Astrocyte (in vitro differentiated cells and primary cell): Measurements from ENCODE around the gene HLCS. TPM values are rescaled to one million over a fixed set of nuclear protein-coding genes. Genes with fewer than 3 reads are reported as not detected.
A peak's percentile ranks its signal among the peaks of the same experiment; 100 is the strongest.

ENCODE experiments used
- DNase-seq: peaks from one replicate; pipeline ENCODE4 v3.0.0-alpha.2; 2010; ENCODE audit warnings: low read depth
- FAIRE-seq: peaks from 2 replicates; lab custom pipeline; 2011; peaks lifted over from hg19 to GRCh38; lab: Jason Lieb, UNC
- H2AFZ ChIP-seq: 2 replicates; pipeline ENCODE4 v1.6.0; 2012; ENCODE audit warnings: low read depth, low read length, inconsistent platforms
- H3K27ac ChIP-seq: 2 replicates; pipeline ENCODE4 v1.5.1; 2011; ENCODE audit warnings: low read depth, low read length, inconsistent platforms
- H3K27me3 ChIP-seq: 2 replicates; pipeline ENCODE4 v1.6.0; 2011; ENCODE audit warnings: low read length, inconsistent platforms; ENCODE audit not compliant: insufficient read depth
- H3K36me3 ChIP-seq: 2 replicates; pipeline ENCODE4 v1.5.1; 2011; ENCODE audit warnings: low read length, inconsistent platforms; ENCODE audit not compliant: insufficient read depth
- H3K4me1 ChIP-seq: 2 replicates; pipeline ENCODE4 v1.5.1; 2011; ENCODE audit warnings: low read length, inconsistent platforms; ENCODE audit not compliant: insufficient read depth
- H3K4me2 ChIP-seq: 2 replicates; pipeline ENCODE4 v1.6.0; 2012; ENCODE audit warnings: low read length, inconsistent platforms
- H3K4me3 ChIP-seq: 2 replicates; pipeline ENCODE4 v1.5.1; 2011; ENCODE audit warnings: low read depth, mild to moderate bottlenecking, low read length, inconsistent platforms; ENCODE audit not compliant: insufficient read depth
- H3K79me2 ChIP-seq: 2 replicates; pipeline ENCODE4 v1.6.0; 2012; ENCODE audit warnings: mild to moderate bottlenecking, low read length, inconsistent platforms; ENCODE audit not compliant: insufficient read depth
- H3K9ac ChIP-seq: 2 replicates; pipeline ENCODE4 v1.6.0; 2012; ENCODE audit warnings: mild to moderate bottlenecking, low read length, inconsistent platforms
- H3K9me3 ChIP-seq: 2 replicates; pipeline ENCODE4 v1.5.1; 2012; ENCODE audit warnings: low read depth, mild to moderate bottlenecking, low read length, inconsistent platforms; ENCODE audit not compliant: insufficient read depth
- H4K20me1 ChIP-seq: 2 replicates; pipeline ENCODE4 v1.6.0; 2012; ENCODE audit warnings: low read length, inconsistent platforms; ENCODE audit not compliant: insufficient read depth
- H3K27ac Mint-ChIP-seq: one replicate; pipeline ENCODE4 v1.8.0; 2021; ENCODE audit warnings: mild to moderate bottlenecking, mixed read lengths; ENCODE audit not compliant: unreplicated experiment
- H3K27me3 Mint-ChIP-seq: one replicate; pipeline ENCODE4 v1.8.0; 2021; ENCODE audit warnings: low read depth, mixed read lengths; ENCODE audit not compliant: unreplicated experiment
- H3K36me3 Mint-ChIP-seq: one replicate; pipeline ENCODE4 v1.8.0; 2021; ENCODE audit warnings: low read depth, mixed read lengths; ENCODE audit not compliant: unreplicated experiment
- H3K4me1 Mint-ChIP-seq: one replicate; pipeline ENCODE4 v1.8.0; 2021; ENCODE audit warnings: low read depth, mixed read lengths; ENCODE audit not compliant: unreplicated experiment
- H3K4me3 Mint-ChIP-seq: one replicate; pipeline ENCODE4 v1.8.0; 2021; ENCODE audit warnings: mild to moderate bottlenecking, moderate library complexity, mixed read lengths; ENCODE audit not compliant: unreplicated experiment
- H3K9me3 Mint-ChIP-seq: one replicate; pipeline ENCODE4 v1.8.0; 2021; ENCODE audit warnings: mild to moderate bottlenecking, mixed read lengths; ENCODE audit not compliant: unreplicated experiment
- CTCF ChIP-seq: IDR thresholded peaks from 2 replicates; pipeline ENCODE4 v1.5.1; 2011; ENCODE audit warnings: low read depth, mild to moderate bottlenecking, inconsistent platforms, low read length, moderate library complexity; ENCODE audit not compliant: insufficient read depth
- EZH2 ChIP-seq: IDR thresholded peaks from 2 replicates; pipeline ENCODE4 v1.6.1; 2012; ENCODE audit warnings: mild to moderate bottlenecking, low read length, inconsistent platforms; ENCODE audit not compliant: insufficient read depth
- total RNA-seq: library from RNA; stranded (reverse); gene quantifications from 2 replicates; pipeline ENCODE4 v1.2.1, GENCODE V29; 2021

Gene HLCS
- total RNA-seq, 1 donor from 2014 or later, result 20.9 TPM

GRCh38 chr21:36859744-36860501, 106.5 kb downstream of the HLCS start:
- TF ChIP-seq CTCF (no peak), EZH2 (no peak)
- H2AFZ ChIP-seq, result no peak overlapping the region
- H4K20me1 ChIP-seq, result no peaks in the 10 kb centered on the region
- H3K4me2 ChIP-seq, result no peak overlapping the region
- no peaks in the 10 kb centered on the region for H3K27me3 Mint-ChIP-seq
- peaks cover 29% of the 10 kb centered on the region for H3K4me1 Mint-ChIP-seq
- DNase-seq, result no peak
- H3K9me3 Mint-ChIP-seq, result no peaks in the 10 kb centered on the region
- H3K36me3 Mint-ChIP-seq, result no peaks in the 10 kb centered on the region
- peak overlapping the region; percentile 96 for H3K27ac Mint-ChIP-seq
- H3K4me1 ChIP-seq, result peaks cover 22% of the 10 kb centered on the region
- H3K4me3 Mint-ChIP-seq, result no peak overlapping the region
- H3K4me3 ChIP-seq, result no peak overlapping the region
- no peak for FAIRE-seq
- H3K79me2 ChIP-seq, result no peaks in the 10 kb centered on the region
- H3K36me3 ChIP-seq, result no peaks in the 10 kb centered on the region
- H3K27ac ChIP-seq, result peak overlapping the region; percentile 89
- no peaks in the 10 kb centered on the region for H3K9me3 ChIP-seq
- H3K9ac ChIP-seq, result no peak overlapping the region
- no peaks in the 10 kb centered on the region for H3K27me3 ChIP-seq

GRCh38 chr21:36858320-36858957, 108.0 kb downstream of the HLCS start:
- no peak for TF ChIP-seq CTCF
- no peak for TF ChIP-seq EZH2
- Histone ChIP-seq H3K9me3 (no peaks in the 10 kb centered on the region), H3K27ac (no peak overlapping the region), H3K79me2 (no peaks in the 10 kb centered on the region), H4K20me1 (no peaks in the 10 kb centered on the region), H3K4me3 (no peak overlapping the region), H3K9ac (no peak overlapping the region), H3K27me3 (no peaks in the 10 kb centered on the region), H2AFZ (no peak overlapping the region), H3K4me1 (peaks cover 22% of the 10 kb centered on the region), H3K4me2 (no peak overlapping the region), H3K36me3 (no peaks in the 10 kb centered on the region)
- H3K4me1 Mint-ChIP-seq, result peaks cover 29% of the 10 kb centered on the region
- H3K9me3 Mint-ChIP-seq, result no peaks in the 10 kb centered on the region
- H3K36me3 Mint-ChIP-seq, result no peaks in the 10 kb centered on the region
- DNase-seq, result no peak
- H3K4me3 Mint-ChIP-seq, result no peak overlapping the region
- no peak for FAIRE-seq
- no peak overlapping the region for H3K27ac Mint-ChIP-seq
- no peaks in the 10 kb centered on the region for H3K27me3 Mint-ChIP-seq

- H3K27me3 Mint-ChIP-seq, result no peaks in the 10 kb centered on the region
- no peak for FAIRE-seq
- H3K9ac ChIP-seq, result no peak overlapping the region
These were observed 109.8 kb downstream of the HLCS start for GRCh38 chr21:36856643-36857042.

More at GRCh38 chr21:36856643-36857042, 109.8 kb downstream of the HLCS start:
- H3K9me3 Mint-ChIP-seq, result no peaks in the 10 kb centered on the region
- no peak overlapping the region for H3K4me3 Mint-ChIP-seq
- H3K27ac ChIP-seq, result no peak overlapping the region
- TF ChIP-seq CTCF, result no peak
- no peak for TF ChIP-seq EZH2
- no peak overlapping the region for H3K4me2 ChIP-seq
- H3K4me3 ChIP-seq, result no peak overlapping the region
- no peak overlapping the region for H3K27ac Mint-ChIP-seq
- H3K27me3 ChIP-seq, result no peaks in the 10 kb centered on the region
- peaks cover 17% of the 10 kb centered on the region for H3K4me1 Mint-ChIP-seq
- DNase-seq, result no peak
- no peaks in the 10 kb centered on the region for H3K79me2 ChIP-seq
- no peaks in the 10 kb centered on the region for H4K20me1 ChIP-seq
- no peak overlapping the region for H2AFZ ChIP-seq
- no peaks in the 10 kb centered on the region for H3K36me3 Mint-ChIP-seq
- no peaks in the 10 kb centered on the region for H3K36me3 ChIP-seq
- peaks cover 22% of the 10 kb centered on the region for H3K4me1 ChIP-seq
- H3K9me3 ChIP-seq, result no peaks in the 10 kb centered on the region
